SK-N-MC (cell line): Measurements from ENCODE around the gene DPEP2.
"Not testable (repeated sequence)": the region's sequence is repeated elsewhere in the genome, so short reads cannot be mapped to it uniquely, and the experiment has no call there.

Experiments used
- FOXP2 ChIP-seq: optimal IDR thresholded peaks from 2 replicates; pipeline ENCODE3; 2011; ENCODE audit warnings: mild to moderate bottlenecking, moderate library complexity; ENCODE audit not compliant: insufficient read depth; ENCODE audit errors: extremely low read length, control extremely low read depth
- POLR2AphosphoS5 ChIP-seq: IDR thresholded peaks from 2 replicates; pipeline ENCODE4 v1.6.1; 2012; ENCODE audit warnings: mild to moderate bottlenecking, low read depth, low read length, borderline replicate concordance

- not testable (repeated sequence) for TF ChIP-seq FOXP2, POLR2AphosphoS5
These were observed 61.6 kb downstream of the DPEP2 start for GRCh38 chr16:67937713-67938112.
